ENCODE measurements around the gene CXCR1.

CXCR1 gene

DNA sequence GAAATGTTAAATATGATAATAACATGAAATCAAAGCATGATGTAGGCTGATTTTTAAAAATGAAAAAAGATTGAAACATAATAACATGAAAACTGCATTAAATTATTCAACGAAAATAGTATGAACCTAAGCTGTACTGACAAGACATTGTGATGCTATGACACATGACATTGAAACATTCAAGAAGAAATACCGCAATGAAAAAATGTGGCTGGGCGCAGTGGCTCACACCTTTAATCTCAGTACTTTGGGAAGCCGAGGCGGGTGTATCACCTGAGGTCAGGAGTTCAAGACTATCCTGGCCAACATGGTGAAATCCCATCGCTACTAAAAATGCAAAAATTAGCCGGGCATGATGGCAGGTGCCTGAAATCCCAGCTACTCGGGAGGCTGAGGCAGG lies 14.6 kb downstream of the CXCR1 start:
- POLR2A ChIA-PET (ENCODE audit: low non-redundant PET) = no interaction called here
- H3K27ac ChIP-seq = peak overlapping the region; percentile 66
- no peak for TF ChIP-seq CTCF (conservative IDR thresholded peaks at IDR 0.05; ENCODE audit: low read depth)
- peak; percentile 50 for DNase-seq (ENCODE audit: low spot score)
- CTCF ChIA-PET = no interaction called here

DNA sequence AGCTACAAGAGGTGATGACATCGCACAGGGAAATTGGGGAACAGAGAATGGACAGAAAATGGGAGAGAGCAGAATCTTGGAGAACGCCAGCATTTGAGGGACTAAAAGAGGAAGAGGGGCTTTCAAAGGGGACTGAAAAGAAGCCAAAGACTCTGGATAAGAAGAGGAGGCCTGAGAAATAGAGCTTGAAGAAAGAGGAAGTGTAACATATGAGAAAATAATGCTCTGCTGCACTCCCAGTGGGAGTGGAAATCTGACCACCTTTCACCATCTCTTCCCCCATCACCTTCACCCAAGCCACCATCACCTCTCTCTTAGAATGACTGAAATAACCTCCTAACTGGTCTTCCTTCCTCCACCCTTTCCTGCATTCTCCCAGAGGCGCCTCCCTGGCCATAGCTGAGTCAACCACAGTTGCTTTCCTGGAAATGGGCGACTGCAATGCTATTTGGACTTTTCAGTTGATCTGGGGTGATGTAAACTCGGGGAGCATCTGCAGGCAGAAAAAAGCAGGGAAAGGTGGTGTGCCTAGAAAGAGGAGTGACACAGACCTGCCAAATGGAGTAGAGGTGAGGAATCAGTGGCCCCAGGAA lies 16.8 kb downstream of the CXCR1 start:
- H3K27ac ChIP-seq = no peak overlapping the region
- DNase-seq (ENCODE audit: low spot score) = no peak
- CTCF ChIA-PET = interaction anchor here (0.8 kb wide), 1 partner anchor 263 kb away, joined by 3 read pairs; no protein-coding TSS in a partner anchor
- POLR2A ChIA-PET (ENCODE audit: low non-redundant PET) = no interaction called here
- no peak for TF ChIP-seq CTCF (conservative IDR thresholded peaks at IDR 0.05; ENCODE audit: low read depth)

DNA sequence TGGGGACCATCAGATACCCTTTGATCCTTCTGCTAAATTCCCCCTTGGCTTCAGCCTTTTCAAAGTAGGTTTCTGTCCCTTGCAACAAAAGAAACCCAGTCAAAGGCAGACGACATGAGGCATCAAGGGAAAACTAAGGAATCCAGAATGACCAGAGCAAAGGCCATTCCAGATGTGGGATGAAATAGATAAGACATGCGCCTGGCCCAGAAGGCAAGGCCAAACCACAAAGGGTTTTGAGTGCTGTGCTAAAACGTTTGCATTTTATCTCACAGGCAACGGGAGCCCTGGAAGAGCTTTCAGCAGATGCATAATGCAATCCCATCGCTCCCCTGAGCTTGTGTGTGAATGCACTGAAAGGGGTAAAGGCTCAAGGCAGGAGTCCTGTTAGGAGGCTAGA lies 17.7 kb downstream of the CXCR1 start:
- DNase-seq (ENCODE audit: low spot score) = no peak
- H3K27ac ChIP-seq = no peak overlapping the region
- POLR2A ChIA-PET (ENCODE audit: low non-redundant PET) = no interaction called here
- CTCF ChIA-PET = interaction anchor here (0.7 kb wide), 1 partner anchor 10 kb away, joined by 3 read pairs; no protein-coding TSS in a partner anchor
- TF ChIP-seq CTCF (conservative IDR thresholded peaks at IDR 0.05; ENCODE audit: low read depth) = no peak

DNA sequence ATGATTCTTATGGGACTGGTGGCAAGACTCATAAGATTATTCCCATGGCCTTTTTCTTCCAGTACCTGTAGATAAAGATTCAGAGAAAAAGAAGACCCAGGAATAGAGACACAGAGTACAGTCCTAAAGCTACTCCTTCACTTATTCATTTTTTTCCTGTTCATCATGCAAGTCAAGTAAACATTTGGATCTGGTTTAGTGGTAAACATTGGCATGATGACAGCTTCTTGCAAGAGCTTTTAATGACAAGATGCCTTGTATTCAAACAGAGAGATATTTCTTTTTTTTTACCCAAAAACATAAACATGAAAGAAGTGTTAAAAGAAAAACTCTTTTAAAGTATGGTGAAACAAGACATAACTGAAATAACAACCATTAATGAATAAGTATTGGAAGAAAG lies 20.7 kb downstream of the CXCR1 start:
- no peak overlapping the region for H3K27ac ChIP-seq
- no peak for DNase-seq (ENCODE audit: low spot score)
- POLR2A ChIA-PET (ENCODE audit: low non-redundant PET) = no interaction called here
- no peak for TF ChIP-seq CTCF (conservative IDR thresholded peaks at IDR 0.05; ENCODE audit: low read depth)
- CTCF ChIA-PET = interaction anchor here (0.7 kb wide), 1 partner anchor 431 kb away, joined by 7 read pairs; no protein-coding TSS in a partner anchor

GRCh38 chr2:218145124-218145523 lies 21.6 kb downstream of the CXCR1 start:
- ChIA-PET POLR2A (ENCODE audit: low non-redundant PET) (no interaction called here), CTCF (no interaction called here)
- no peak for DNase-seq (ENCODE audit: low spot score)
- no peak overlapping the region for H3K27ac ChIP-seq
- TF ChIP-seq CTCF (conservative IDR thresholded peaks at IDR 0.05; ENCODE audit: low read depth) = no peak

GRCh38 chr2:218138047-218138446 lies 28.7 kb downstream of the CXCR1 start:
- no peak for DNase-seq (ENCODE audit: low spot score)
- no peak for TF ChIP-seq CTCF (conservative IDR thresholded peaks at IDR 0.05; ENCODE audit: low read depth)
- ChIA-PET CTCF (no interaction called here), POLR2A (ENCODE audit: low non-redundant PET) (no interaction called here)
- H3K27ac ChIP-seq = no peak overlapping the region
